SU-DHL-6 (cell line): Measurements from ENCODE around the gene IRF7.

Experiments used
- H2AFZ ChIP-seq: fragments of 200-600 bp; sonication (generic); 2 replicates; pipeline ENCODE4 v1.6.1; 2014; ENCODE audit warnings: low read depth, mild to moderate bottlenecking, moderate library complexity, mixed read lengths, antibody characterized with exemption, low read length; ENCODE audit not compliant: severe bottlenecking
- H3F3A ChIP-seq: fragments of 200-600 bp; shearing (Covaris generic); 2 replicates; pipeline ENCODE4 v1.6.0; 2016; ENCODE audit warnings: antibody characterized with exemption, mild to moderate bottlenecking; ENCODE audit not compliant: insufficient read depth
- H3K27ac ChIP-seq: fragments of 200-600 bp; sonication (generic); 2 replicates; pipeline ENCODE4 v1.5.1; 2016; ENCODE audit warnings: low read depth, mild to moderate bottlenecking, low read length, moderate library complexity, mixed read lengths
- H3K27me3 ChIP-seq: fragments of 200-600 bp; sonication (generic), shearing (Covaris generic); 2 replicates; pipeline ENCODE4 v1.6.0; 2014; ENCODE audit warnings: mild to moderate bottlenecking, low read length
- H3K36me3 ChIP-seq: fragments of 200-600 bp; sonication (generic); 2 replicates; pipeline ENCODE4 v1.6.1; 2014; ENCODE audit warnings: mild to moderate bottlenecking, low read length, mixed read lengths
- H3K4me2 ChIP-seq: fragments of 300-600, 200-600 bp; shearing (Covaris generic), sonication (generic); 2 replicates; pipeline ENCODE4 v1.6.0; 2014; ENCODE audit warnings: low read length, low read depth, mild to moderate bottlenecking; ENCODE audit not compliant: poor library complexity, severe bottlenecking
- H3K4me3 ChIP-seq: fragments of 200-600 bp; sonication (generic); 2 replicates; pipeline ENCODE4 v1.5.1; 2014; ENCODE audit warnings: antibody characterized with exemption, low read length, mild to moderate bottlenecking, mixed read lengths; ENCODE audit not compliant: insufficient read depth, poor library complexity, severe bottlenecking
- H3K79me2 ChIP-seq: fragments of 200-600 bp; sonication (generic); 2 replicates; pipeline ENCODE4 v1.6.1; 2014; ENCODE audit warnings: mild to moderate bottlenecking, low read length, moderate library complexity; ENCODE audit not compliant: insufficient read depth
- H3K9ac ChIP-seq: fragments of 200-600 bp; sonication (generic); 2 replicates; pipeline ENCODE4 v1.7.0; 2014; ENCODE audit warnings: mild to moderate bottlenecking, low read length
- H3K9me2 ChIP-seq: fragments of 200-600 bp; sonication (generic); replicated peaks from 2 replicates; pipeline ENCODE4 v1.6.1; 2014; ENCODE audit warnings: low read length; ENCODE audit not compliant: insufficient read depth
- H3K9me3 ChIP-seq: fragments of 200-600 bp; sonication (generic); 2 replicates; pipeline ENCODE4 v1.6.1; 2014; ENCODE audit warnings: low read length, mixed read lengths; ENCODE audit not compliant: insufficient read depth
- H4K20me1 ChIP-seq: fragments of 200-600 bp; sonication (generic); 2 replicates; pipeline ENCODE4 v1.6.1; 2014; ENCODE audit warnings: low read depth, mild to moderate bottlenecking, antibody characterized with exemption, low read length, moderate library complexity, mixed read lengths
- EZH2phosphoT487 ChIP-seq: fragments of 200-600 bp; sonication (generic), shearing (Covaris generic); conservative IDR thresholded peaks from 2 replicates; pipeline ENCODE4 v1.6.1; 2018; ENCODE audit warnings: mild to moderate bottlenecking, antibody characterized with exemption, low read length, moderate library complexity, mixed read lengths
- TF ChIP-seq, protein P1 (sequence below): fragments of 200-600 bp; sonication (generic); IDR thresholded peaks from one replicate; pipeline ENCODE4 v1.5.1; 2017; ENCODE audit warnings: antibody characterized with exemption, mild to moderate bottlenecking, low read length, moderate library complexity; ENCODE audit not compliant: insufficient read depth, poor library complexity, severe bottlenecking

IRF7 gene

GRCh38 chr11:624705-625635 lies 9.2 kb upstream of the IRF7 start, which contains the start of gene CDHR5:
CDHR5 (minus strand) TSS chr11:624955; CDS start chr11:624902, 53 bp downstream.
- no peak within 1 kb of the TSS for H3K9ac ChIP-seq
- no peaks in the 10 kb centered on the region for H3K9me3 ChIP-seq
- no peaks in the 10 kb centered on the region for H3K36me3 ChIP-seq
- H3K27me3 ChIP-seq = no peaks in the 10 kb centered on the region
- H2AFZ ChIP-seq = no peak within 1 kb of the TSS
- no peaks in the 10 kb centered on the region for H3K9me2 ChIP-seq
- no peaks in the 10 kb centered on the region for H4K20me1 ChIP-seq
- H3F3A ChIP-seq = 0 out of 2 replicates have a peak, but pooled peaks cover 12% of the 10 kb centered on the region
- no peak within 1 kb of the TSS for H3K4me3 ChIP-seq
- TF ChIP-seq, protein P1, sequence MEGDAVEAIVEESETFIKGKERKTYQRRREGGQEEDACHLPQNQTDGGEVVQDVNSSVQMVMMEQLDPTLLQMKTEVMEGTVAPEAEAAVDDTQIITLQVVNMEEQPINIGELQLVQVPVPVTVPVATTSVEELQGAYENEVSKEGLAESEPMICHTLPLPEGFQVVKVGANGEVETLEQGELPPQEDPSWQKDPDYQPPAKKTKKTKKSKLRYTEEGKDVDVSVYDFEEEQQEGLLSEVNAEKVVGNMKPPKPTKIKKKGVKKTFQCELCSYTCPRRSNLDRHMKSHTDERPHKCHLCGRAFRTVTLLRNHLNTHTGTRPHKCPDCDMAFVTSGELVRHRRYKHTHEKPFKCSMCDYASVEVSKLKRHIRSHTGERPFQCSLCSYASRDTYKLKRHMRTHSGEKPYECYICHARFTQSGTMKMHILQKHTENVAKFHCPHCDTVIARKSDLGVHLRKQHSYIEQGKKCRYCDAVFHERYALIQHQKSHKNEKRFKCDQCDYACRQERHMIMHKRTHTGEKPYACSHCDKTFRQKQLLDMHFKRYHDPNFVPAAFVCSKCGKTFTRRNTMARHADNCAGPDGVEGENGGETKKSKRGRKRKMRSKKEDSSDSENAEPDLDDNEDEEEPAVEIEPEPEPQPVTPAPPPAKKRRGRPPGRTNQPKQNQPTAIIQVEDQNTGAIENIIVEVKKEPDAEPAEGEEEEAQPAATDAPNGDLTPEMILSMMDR = no peak
- no peak for TF ChIP-seq EZH2phosphoT487
- H3K4me2 ChIP-seq = no peak within 1 kb of the TSS
- H3K27ac ChIP-seq = no peak within 1 kb of the TSS
- H3K79me2 ChIP-seq = no peaks in the 10 kb centered on the region

GRCh38 chr11:623999-624704 lies 8.4 kb upstream of the IRF7 start:
- H3K9me3 ChIP-seq = no peaks in the 10 kb centered on the region
- TF ChIP-seq, protein P1 = no peak
- no peak for TF ChIP-seq EZH2phosphoT487
- H3F3A ChIP-seq = 0 out of 2 replicates have a peak, but pooled peaks cover 12% of the 10 kb centered on the region
- no peaks in the 10 kb centered on the region for H3K36me3 ChIP-seq
- H3K9me2 ChIP-seq = no peaks in the 10 kb centered on the region
- H3K4me3 ChIP-seq = no peak overlapping the region
- H2AFZ ChIP-seq = no peak overlapping the region
- no peaks in the 10 kb centered on the region for H4K20me1 ChIP-seq
- no peaks in the 10 kb centered on the region for H3K79me2 ChIP-seq
- no peak overlapping the region for H3K9ac ChIP-seq
- no peaks in the 10 kb centered on the region for H3K27me3 ChIP-seq
- H3K27ac ChIP-seq = no peak overlapping the region
- H3K4me2 ChIP-seq = no peak overlapping the region

- TF ChIP-seq, protein P1 = no peak
- TF ChIP-seq EZH2phosphoT487 = no peak
Observed at GRCh38 chr11:623349-623869, 7.7 kb upstream of the IRF7 start.

More at GRCh38 chr11:623349-623869, 7.7 kb upstream of the IRF7 start:
- no peak overlapping the region for H3K4me3 ChIP-seq
- no peaks in the 10 kb centered on the region for H3K79me2 ChIP-seq
- H3K4me2 ChIP-seq = no peak overlapping the region
- no peaks in the 10 kb centered on the region for H3K9me3 ChIP-seq
- H3K9me2 ChIP-seq = no peaks in the 10 kb centered on the region
- no peaks in the 10 kb centered on the region for H3K27me3 ChIP-seq
- no peaks in the 10 kb centered on the region for H4K20me1 ChIP-seq
- no peak overlapping the region for H3K27ac ChIP-seq
- H2AFZ ChIP-seq = no peak overlapping the region
- no peaks in the 10 kb centered on the region for H3K36me3 ChIP-seq
- H3K9ac ChIP-seq = no peak overlapping the region
- H3F3A ChIP-seq = 0 out of 2 replicates have a peak, but pooled peaks cover 6% of the 10 kb centered on the region
